HL-60/S4 treated with phorbol 12-myristate 13-acetate at 8.2 ng/mL for 4 days and 3 days (cell line): ENCODE measurements around the gene GNG4.

Experiments
- in situ Hi-C: fragments of 300-500 bp; cut with MboI; formaldehyde crosslinking; loops from 2 replicates; pipeline ENCODE4 v1.15.0; 2022; ENCODE audit warnings: low sequenced_read_pairs

GNG4 gene

GRCh38 chr1:235500971-235501540, 148.5 kb downstream of the GNG4 start:
- in situ Hi-C loops, result no loop called here
